GM21360 (cell line): ENCODE measurements around the gene PRKAG2.
"Not testable (repeated sequence)": the region's sequence is repeated elsewhere in the genome, so short reads cannot be mapped to it uniquely, and the experiment has no call there.

Experiments
- ATAC-seq: cut with Tn5 transposase; IDR thresholded peaks from one replicate; pipeline ENCODE4 v1.9.1; 2021; ENCODE audit warnings: mild to moderate bottlenecking, moderate library complexity; ENCODE audit not compliant: unreplicated experiment

The PRKAG2 gene

GRCh38 chr7:151755131-151755801, 121.6 kb downstream of the PRKAG2 start:
- no peak for ATAC-seq

- ATAC-seq, result no peak
Observed at GRCh38 chr7:151754688-151755130, 122.2 kb downstream of the PRKAG2 start.

- ATAC-seq, result peak; percentile 51
Observed at GRCh38 chr7:151754142-151754590, 122.7 kb downstream of the PRKAG2 start.

GRCh38 chr7:151752816-151753595, 123.9 kb downstream of the PRKAG2 start:
- ATAC-seq, result no peak

- ATAC-seq, result no peak
Observed at GRCh38 chr7:151752037-151752436, 124.9 kb downstream of the PRKAG2 start.

GRCh38 chr7:151748733-151749132, 128.2 kb downstream of the PRKAG2 start:
- ATAC-seq, result no peak

GRCh38 chr7:151748021-151748420, 128.9 kb downstream of the PRKAG2 start:
- not testable (repeated sequence) for ATAC-seq

- no peak for ATAC-seq
Observed at GRCh38 chr7:151745706-151746105, 131.2 kb downstream of the PRKAG2 start.

GRCh38 chr7:151744656-151745638, 132.0 kb downstream of the PRKAG2 start:
- ATAC-seq, result no peak

- no peak for ATAC-seq
Observed at GRCh38 chr7:151744051-151744580, 132.8 kb downstream of the PRKAG2 start.

GRCh38 chr7:151743481-151743983, 133.4 kb downstream of the PRKAG2 start:
- no peak for ATAC-seq

- no peak for ATAC-seq
Observed at GRCh38 chr7:151742713-151743480, 134.0 kb downstream of the PRKAG2 start.

- no peak for ATAC-seq
Observed at GRCh38 chr7:151741585-151741984, 135.3 kb downstream of the PRKAG2 start.

- ATAC-seq, result no peak
Observed at GRCh38 chr7:151740081-151740851, 136.6 kb downstream of the PRKAG2 start.

GRCh38 chr7:151738925-151739324, 138.0 kb downstream of the PRKAG2 start:
- ATAC-seq, result no peak

GRCh38 chr7:151736403-151736909, 140.5 kb downstream of the PRKAG2 start:
- ATAC-seq, result no peak

GRCh38 chr7:151735851-151736402, 141.0 kb downstream of the PRKAG2 start:
- ATAC-seq, result no peak

GRCh38 chr7:151735186-151735850, 141.6 kb downstream of the PRKAG2 start:
- ATAC-seq, result no peak
